ENCODE data around the gene JSRP1. TPM values are rescaled to one million over a fixed set of nuclear protein-coding genes. Genes with fewer than 3 reads are reported as not detected.
A peak's percentile ranks its signal among the peaks of the same experiment; 100 is the strongest.

The JSRP1 gene
- total RNA-seq, 4 donors from 2014 or later, result 1.5 TPM; not detected in 3

DNA sequence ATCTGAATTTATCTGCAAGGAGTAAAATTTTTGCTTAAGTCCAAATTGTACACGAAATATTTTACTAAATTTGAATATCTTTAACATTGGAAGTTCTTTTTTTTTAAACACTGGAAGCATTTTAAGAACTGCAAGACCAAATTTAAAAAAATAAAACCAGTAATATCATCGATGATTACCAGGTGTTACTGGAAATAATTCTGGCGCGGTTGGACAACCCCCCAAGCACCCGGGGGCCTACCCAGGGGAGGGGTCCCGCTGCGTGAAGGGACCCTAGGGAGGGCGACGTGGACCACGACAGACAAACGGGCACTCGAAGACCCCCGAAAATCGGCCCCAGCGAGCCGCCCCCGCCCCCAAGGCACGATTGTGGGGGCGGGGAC lies 12.6 kb upstream of the JSRP1 start:
- Histone ChIP-seq H3K36me3 (peaks cover 10 to 24% (median 15%) of the 10 kb centered on the region in 3 donors), H3K27me3 (no peaks in the 10 kb centered on the region), H3K4me1 (peaks cover 27 to 58% (median 45%) of the 10 kb centered on the region in 3 donors), H3K4me3 (peak overlapping the region; percentile 84 to 98 (median 94)), H3K9me3 (no peaks in the 10 kb centered on the region), H3K27ac (peak overlapping the region in 3 of 4 donors; percentile 81 to 100 (median 100))
- WGBS, 2 donors, result 1 to 6% methylated on average over 6 to 19 of the region's 19 CpGs
- intact Hi-C loops (cut with DNase I), result no loop called here
- no peak for DNase-seq
- TF ChIP-seq, protein P1, sequence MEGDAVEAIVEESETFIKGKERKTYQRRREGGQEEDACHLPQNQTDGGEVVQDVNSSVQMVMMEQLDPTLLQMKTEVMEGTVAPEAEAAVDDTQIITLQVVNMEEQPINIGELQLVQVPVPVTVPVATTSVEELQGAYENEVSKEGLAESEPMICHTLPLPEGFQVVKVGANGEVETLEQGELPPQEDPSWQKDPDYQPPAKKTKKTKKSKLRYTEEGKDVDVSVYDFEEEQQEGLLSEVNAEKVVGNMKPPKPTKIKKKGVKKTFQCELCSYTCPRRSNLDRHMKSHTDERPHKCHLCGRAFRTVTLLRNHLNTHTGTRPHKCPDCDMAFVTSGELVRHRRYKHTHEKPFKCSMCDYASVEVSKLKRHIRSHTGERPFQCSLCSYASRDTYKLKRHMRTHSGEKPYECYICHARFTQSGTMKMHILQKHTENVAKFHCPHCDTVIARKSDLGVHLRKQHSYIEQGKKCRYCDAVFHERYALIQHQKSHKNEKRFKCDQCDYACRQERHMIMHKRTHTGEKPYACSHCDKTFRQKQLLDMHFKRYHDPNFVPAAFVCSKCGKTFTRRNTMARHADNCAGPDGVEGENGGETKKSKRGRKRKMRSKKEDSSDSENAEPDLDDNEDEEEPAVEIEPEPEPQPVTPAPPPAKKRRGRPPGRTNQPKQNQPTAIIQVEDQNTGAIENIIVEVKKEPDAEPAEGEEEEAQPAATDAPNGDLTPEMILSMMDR (IDR thresholded peaks at IDR 0.05), result no peak
- TF ChIP-seq POLR2A (IDR thresholded peaks at IDR 0.05), result no peak

DNA sequence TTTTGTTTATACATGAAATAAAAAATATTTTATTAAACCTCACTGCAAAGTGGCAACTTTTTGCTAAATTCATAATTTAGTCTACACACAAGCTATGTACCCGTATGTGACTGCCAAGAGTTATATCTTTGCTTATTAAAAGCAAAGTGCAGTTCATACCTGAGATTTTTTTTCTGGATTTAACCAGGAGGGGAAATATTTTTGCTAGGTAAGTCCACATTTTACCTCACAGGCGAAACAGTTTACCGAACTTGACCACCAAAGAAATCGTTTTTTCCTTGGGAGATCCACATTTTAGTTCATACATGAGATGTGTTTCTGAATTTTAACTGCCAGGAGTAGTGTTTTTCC lies 12.2 kb upstream of the JSRP1 start:
- intact Hi-C loops (cut with DNase I), result no loop called here
- 79 to 84% methylated on average over 4 of the region's 4 CpGs for WGBS, 2 donors
- Histone ChIP-seq H3K4me3 (peak overlapping the region; percentile 84 to 98 (median 94)), H3K36me3 (peaks cover 10 to 23% (median 15%) of the 10 kb centered on the region in 3 donors), H3K9me3 (no peaks in the 10 kb centered on the region), H3K27me3 (no peaks in the 10 kb centered on the region), H3K27ac (peak overlapping the region in 2 of 4 donors; percentile 81 to 100), H3K4me1 (peaks cover 23 to 54% (median 41%) of the 10 kb centered on the region in 3 donors)
- no peak for DNase-seq
- TF ChIP-seq POLR2A (IDR thresholded peaks at IDR 0.05), result no peak
- TF ChIP-seq, protein P1 (IDR thresholded peaks at IDR 0.05), result no peak

DNA sequence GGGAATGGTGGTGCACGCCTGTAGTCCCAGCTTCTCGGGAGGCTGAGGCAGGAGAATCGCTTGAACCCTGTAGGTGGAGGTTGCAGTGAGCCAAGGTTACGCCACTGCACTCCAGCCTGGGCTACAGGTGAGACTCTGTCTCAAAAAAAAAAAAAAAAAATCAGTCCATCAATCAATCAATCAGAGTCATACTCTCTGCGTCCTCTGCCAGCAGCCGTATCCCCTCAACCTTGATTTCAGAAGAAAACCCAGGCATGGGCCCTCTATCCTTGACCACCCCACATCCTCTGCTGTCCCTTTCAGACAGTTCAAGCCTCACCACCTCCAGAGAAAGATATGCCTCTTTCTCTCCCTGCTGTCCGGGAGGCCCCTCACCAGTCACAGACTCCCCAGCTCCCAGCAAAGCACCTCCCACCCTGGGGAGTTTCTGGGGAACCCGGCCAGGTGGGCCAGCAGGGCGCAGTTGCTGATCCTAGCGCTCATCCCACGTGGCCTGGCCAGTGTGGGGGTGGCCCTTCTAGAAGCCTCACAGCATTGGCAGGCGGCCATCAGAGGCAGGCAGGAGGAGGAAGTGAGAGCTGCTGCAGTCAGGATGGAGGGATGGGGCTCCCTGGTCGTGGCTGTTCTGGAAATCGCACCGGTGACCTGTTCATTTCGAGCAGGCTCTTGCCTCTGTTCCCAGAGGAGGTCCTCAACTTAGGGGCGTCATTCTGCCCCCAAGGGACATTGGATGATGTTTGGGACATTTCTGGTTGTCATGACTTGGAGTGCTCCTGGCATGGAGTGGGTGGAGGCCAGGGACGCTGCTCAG lies 10.2 kb upstream of the JSRP1 start:
- WGBS, 2 donors, result 69 to 72% methylated on average over 8 to 11 of the region's 18 CpGs
- intact Hi-C loops (cut with DNase I), result no loop called here
- H3K27ac ChIP-seq, result peak overlapping the region in 3 of 4 donors; percentile 5 to 74 (median 18)

DNA sequence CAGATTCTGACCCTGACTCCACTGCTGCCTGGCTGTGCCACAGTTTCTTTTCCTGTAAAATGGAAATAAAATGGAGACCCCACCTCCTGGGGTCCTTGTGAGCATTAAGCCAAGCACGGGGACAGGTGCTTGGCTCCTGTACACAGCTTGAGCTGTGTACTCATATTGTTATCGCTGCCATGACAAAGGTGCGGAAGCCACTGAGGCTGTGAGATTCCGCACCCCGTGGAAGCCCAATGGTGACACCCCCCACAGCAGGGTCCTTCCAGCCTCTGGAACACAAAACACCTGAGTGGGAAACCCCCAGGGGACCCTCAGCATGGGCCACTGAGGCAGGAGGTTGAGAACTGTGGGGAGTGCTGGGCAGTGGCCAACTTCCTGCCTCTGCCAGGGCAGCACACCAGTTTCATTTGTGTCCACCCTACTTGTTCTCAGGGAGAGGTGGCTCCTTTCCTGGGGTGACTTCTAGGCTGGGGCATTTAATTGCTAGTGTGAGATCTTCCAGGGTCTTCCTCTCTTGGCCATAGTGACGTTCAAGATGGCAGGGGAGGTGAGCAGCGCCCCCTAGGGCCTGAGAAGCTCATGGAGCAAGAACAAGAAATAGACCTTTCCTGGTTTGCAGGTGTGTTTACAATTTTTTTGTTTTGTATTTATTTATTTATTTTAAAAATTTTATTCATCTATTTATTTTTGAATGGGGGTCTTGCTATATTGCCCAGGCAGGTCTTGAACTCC lies 5.4 kb upstream of the JSRP1 start:
- H3K27me3 ChIP-seq, result no peaks in the 10 kb centered on the region
- intact Hi-C loops (cut with DNase I), result no loop called here
- no peak overlapping the region for H3K27ac ChIP-seq
- H3K36me3 ChIP-seq, result no peaks in the 10 kb centered on the region
- DNase-seq, result no peak
- TF ChIP-seq, protein P1 (IDR thresholded peaks at IDR 0.05), result peak in 5 of 6 experiments; percentile 23 to 58 (median 52)
- no peak for TF ChIP-seq POLR2A (IDR thresholded peaks at IDR 0.05)
- 0 to 21% methylated on average over 2 to 3 of the region's 7 CpGs for WGBS, 2 donors
- no peaks in the 10 kb centered on the region for H3K9me3 ChIP-seq
- no peak overlapping the region for H3K4me3 ChIP-seq
- peaks cover 0 to 17% (median 5%) of the 10 kb centered on the region in 3 donors for H3K4me1 ChIP-seq

More for the DNA sequence above, 10.2 kb upstream of the JSRP1 start:
- no peak for DNase-seq
- Histone ChIP-seq H3K36me3 (peaks cover 0 to 2% (median 0%) of the 10 kb centered on the region in 3 donors), H3K4me1 (peaks cover 4 to 33% (median 21%) of the 10 kb centered on the region in 3 donors), H3K27me3 (no peaks in the 10 kb centered on the region), H3K4me3 (no peak overlapping the region), H3K9me3 (no peaks in the 10 kb centered on the region)
- TF ChIP-seq, protein P1 (IDR thresholded peaks at IDR 0.05), result no peak
- TF ChIP-seq POLR2A (IDR thresholded peaks at IDR 0.05), result peak in 1 of 4 donors; percentile 44

DNA sequence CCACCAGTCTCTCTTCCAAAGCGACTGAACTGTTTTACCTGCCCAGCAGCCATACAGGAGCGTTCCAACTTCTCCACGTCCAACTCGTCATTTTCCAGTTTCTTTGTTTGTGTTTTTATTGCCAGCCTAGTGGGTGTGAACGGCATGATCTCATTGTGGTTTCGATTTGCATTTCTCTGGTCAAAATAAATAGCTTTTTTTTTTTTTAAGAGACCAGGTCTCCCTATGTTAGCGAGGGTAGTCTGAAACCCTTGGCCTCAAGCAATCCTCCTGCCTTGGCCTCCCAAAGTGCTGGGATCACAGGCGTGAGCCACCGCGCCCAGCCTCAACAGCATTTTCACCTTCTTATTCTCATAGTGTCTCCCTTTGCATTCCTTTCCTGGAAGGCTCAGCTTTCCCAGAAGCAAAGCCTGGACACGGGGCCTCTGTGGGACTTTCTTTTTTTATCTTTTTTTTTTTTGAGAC lies 4.2 kb upstream of the JSRP1 start:
- peak overlapping the region in 3 of 4 donors; percentile 53 to 72 (median 63) for H3K27ac ChIP-seq
- WGBS, 2 donors, result 38 to 54% methylated on average over 11 of the region's 11 CpGs
- H3K4me3 ChIP-seq, result no peak overlapping the region
- no peaks in the 10 kb centered on the region for H3K27me3 ChIP-seq
- no peak for DNase-seq
- peaks cover 0 to 13% (median 0%) of the 10 kb centered on the region in 3 donors for H3K4me1 ChIP-seq
- no peaks in the 10 kb centered on the region for H3K9me3 ChIP-seq
- intact Hi-C loops (cut with DNase I), result no loop called here
- TF ChIP-seq, protein P1 (IDR thresholded peaks at IDR 0.05), result no peak
- no peak for TF ChIP-seq POLR2A (IDR thresholded peaks at IDR 0.05)
- H3K36me3 ChIP-seq, result no peaks in the 10 kb centered on the region

All from esophagus squamous epithelium (tissue), 5 donors.